Cardiac muscle cell (in vitro differentiated cells and primary cell): ENCODE results near the gene LRBA. TPM values are rescaled to one million over a fixed set of nuclear protein-coding genes. Genes with fewer than 3 reads are reported as not detected.

Experiments used
- DNase-seq, 2 donors: peaks; one replicate each; pipeline versions ENCODE4 v3.0.0 to v3.0.0-alpha.2; 2010 to 2017; ENCODE audit warnings: low read depth in 1 of 2, low spot score in 1 of 2
- H3K27ac ChIP-seq: fragments of 200-600 bp; sonication (generic); 2 replicates; pipeline ENCODE4 v1.5.1; 2016
- H3K27me3 ChIP-seq: fragments of 200-600 bp; sonication (generic); 2 replicates; pipeline ENCODE4 v1.6.0; 2016; ENCODE audit warnings: control low read depth
- H3K36me3 ChIP-seq: fragments of 200-600 bp; sonication (generic); 2 replicates; pipeline ENCODE4 v1.5.1; 2016; ENCODE audit warnings: control low read depth
- H3K4me1 ChIP-seq: fragments of 200-600 bp; sonication (generic); 2 replicates; pipeline ENCODE4 v1.8.1; 2017; ENCODE audit warnings: low read depth, mild to moderate bottlenecking, mixed run types
- H3K4me3 ChIP-seq: fragments of 200-600 bp; sonication (generic); 2 replicates; pipeline ENCODE4 v1.5.1; 2016; ENCODE audit warnings: mild to moderate bottlenecking
- H3K9me3 ChIP-seq: fragments of 200-600 bp; sonication (generic); 2 replicates; pipeline ENCODE4 v1.5.1; 2017; ENCODE audit warnings: low read depth, mild to moderate bottlenecking, control low read depth
- polyA plus RNA-seq: library from polyadenylated mRNA; unstranded; fragments of >200 nt; fragmentation: Nextera tagmentation; extraction: Ambion mirVana; gene quantifications from 2 replicates; pipeline ENCODE4 v1.2.1, GENCODE V29; 2016
- total RNA-seq: library from RNA; depleted of rRNA; stranded (reverse); fragments of >200 nt; gene quantifications from 2 replicates; pipeline ENCODE4 v1.2.3, GENCODE V29; 2016
- TF ChIP-seq, protein P1 (sequence below): IDR thresholded peaks from 2 replicates; pipeline ENCODE4 v1.5.1; 2012; ENCODE audit warnings: low read depth, mild to moderate bottlenecking, low read length

LRBA gene
- total and polyA plus RNA-seq, 2 experiments from 2014 or later: 17.7 to 58.8 TPM

DNA sequence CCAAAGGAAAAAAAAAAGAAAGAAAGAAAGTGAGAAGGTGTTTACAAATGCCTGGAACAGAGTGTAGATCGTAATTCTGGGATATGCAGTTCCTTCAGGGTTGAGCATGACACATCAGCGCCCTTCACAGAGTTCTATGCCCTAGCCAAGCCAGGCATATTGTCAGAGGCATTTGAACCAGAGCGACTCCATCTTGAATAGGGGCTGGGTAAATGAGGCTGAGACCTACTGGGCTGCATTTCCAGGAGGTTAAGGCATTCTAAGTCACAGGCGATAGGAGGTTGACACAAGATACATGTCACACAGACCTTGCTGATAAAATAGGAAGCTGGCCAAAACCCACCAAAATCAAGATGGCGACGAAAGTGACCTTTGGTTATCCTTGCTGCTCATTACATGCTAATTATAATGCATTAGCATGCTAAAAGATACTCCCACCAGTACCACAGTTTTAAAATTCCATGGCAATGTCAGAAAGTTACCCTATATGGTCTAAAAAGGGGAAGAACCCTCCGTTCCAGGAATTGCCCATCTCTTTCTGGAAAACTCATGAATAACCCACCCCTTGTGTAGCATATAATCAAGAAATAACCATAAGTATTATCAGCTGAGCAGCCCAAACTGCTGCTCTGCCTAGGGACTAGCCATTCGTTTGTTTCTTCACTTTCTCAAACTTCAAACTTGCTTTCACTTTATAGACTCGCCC lies 23.5 kb upstream of the LRBA start:
- Histone ChIP-seq H3K36me3 (no peaks in the 10 kb centered on the region), H3K4me3 (no peak overlapping the region), H3K4me1 (no peaks in the 10 kb centered on the region), H3K27me3 (no peaks in the 10 kb centered on the region), H3K9me3 (no peaks in the 10 kb centered on the region), H3K27ac (no peak overlapping the region)
- TF ChIP-seq, protein P1, sequence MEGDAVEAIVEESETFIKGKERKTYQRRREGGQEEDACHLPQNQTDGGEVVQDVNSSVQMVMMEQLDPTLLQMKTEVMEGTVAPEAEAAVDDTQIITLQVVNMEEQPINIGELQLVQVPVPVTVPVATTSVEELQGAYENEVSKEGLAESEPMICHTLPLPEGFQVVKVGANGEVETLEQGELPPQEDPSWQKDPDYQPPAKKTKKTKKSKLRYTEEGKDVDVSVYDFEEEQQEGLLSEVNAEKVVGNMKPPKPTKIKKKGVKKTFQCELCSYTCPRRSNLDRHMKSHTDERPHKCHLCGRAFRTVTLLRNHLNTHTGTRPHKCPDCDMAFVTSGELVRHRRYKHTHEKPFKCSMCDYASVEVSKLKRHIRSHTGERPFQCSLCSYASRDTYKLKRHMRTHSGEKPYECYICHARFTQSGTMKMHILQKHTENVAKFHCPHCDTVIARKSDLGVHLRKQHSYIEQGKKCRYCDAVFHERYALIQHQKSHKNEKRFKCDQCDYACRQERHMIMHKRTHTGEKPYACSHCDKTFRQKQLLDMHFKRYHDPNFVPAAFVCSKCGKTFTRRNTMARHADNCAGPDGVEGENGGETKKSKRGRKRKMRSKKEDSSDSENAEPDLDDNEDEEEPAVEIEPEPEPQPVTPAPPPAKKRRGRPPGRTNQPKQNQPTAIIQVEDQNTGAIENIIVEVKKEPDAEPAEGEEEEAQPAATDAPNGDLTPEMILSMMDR: no peak
- no peak for DNase-seq

DNA sequence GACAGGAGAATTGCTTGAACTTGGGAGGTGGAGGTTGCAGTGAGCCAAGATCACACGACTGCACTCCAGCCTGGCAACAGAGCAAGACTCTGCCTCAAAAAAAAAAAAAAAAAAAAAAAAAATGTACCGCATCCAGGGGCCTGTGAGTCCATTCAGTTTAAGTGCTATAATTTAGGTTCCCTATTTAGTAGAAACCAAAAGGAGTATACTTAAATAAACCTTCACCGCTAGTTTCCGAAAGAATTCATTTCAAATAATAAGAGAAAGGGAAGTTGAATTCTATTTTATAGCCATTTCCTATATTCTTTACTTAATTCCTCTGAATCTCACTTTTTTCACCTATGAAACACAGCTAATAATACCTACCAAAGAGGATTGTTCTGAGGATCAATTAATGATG lies 20.8 kb upstream of the LRBA start:
- H3K27me3 ChIP-seq: no peaks in the 10 kb centered on the region
- no peak for DNase-seq
- no peaks in the 10 kb centered on the region for H3K9me3 ChIP-seq
- H3K4me1 ChIP-seq: no peaks in the 10 kb centered on the region
- no peak overlapping the region for H3K4me3 ChIP-seq
- TF ChIP-seq, protein P1: no peak
- no peaks in the 10 kb centered on the region for H3K36me3 ChIP-seq
- no peak overlapping the region for H3K27ac ChIP-seq

DNA sequence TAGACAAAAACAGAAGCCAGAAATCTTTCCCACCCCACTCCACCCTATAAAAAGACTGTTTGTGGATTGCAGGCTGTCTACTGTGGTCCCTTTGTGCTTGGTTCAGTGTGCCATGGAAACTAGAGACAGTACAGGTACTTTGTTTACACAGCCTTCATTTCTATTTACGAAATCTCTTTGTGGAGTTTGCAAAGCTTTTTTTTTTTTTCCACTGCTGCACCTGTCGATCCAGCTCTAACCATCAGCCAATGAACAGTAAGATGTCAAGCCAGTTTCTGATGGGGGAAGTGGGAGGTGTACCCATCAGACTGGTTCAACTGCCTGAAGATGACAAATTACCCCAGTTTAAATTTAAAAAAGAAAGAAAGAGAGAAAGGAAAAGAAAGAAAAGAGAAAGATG lies 20.2 kb upstream of the LRBA start:
- Histone ChIP-seq H3K36me3 (no peaks in the 10 kb centered on the region), H3K9me3 (no peaks in the 10 kb centered on the region), H3K4me3 (no peak overlapping the region), H3K4me1 (no peaks in the 10 kb centered on the region), H3K27ac (no peak overlapping the region), H3K27me3 (no peaks in the 10 kb centered on the region)
- DNase-seq: no peak
- TF ChIP-seq, protein P1: no peak

DNA sequence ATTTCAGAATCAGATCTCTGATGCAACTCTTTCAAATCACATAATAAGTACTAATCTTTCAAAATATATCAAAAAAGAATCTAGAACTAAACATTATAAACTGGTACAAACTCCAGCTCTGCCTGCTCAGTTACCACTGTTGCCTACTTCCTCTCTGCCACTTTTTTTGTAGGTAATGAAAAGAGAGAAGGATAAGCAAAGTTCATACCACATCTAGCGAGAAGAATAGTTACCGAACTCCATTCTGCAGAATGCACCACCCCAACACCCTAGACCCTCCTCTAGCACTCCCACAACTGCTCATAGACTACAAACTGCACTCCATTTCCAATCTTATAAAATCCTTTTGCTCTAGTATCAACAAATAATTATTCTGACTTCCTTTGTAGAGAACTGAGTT lies 19.7 kb upstream of the LRBA start:
- Histone ChIP-seq H3K9me3 (no peaks in the 10 kb centered on the region), H3K27ac (no peak overlapping the region), H3K4me3 (no peak overlapping the region), H3K36me3 (no peaks in the 10 kb centered on the region), H3K4me1 (no peaks in the 10 kb centered on the region), H3K27me3 (no peaks in the 10 kb centered on the region)
- DNase-seq: no peak
- TF ChIP-seq, protein P1: no peak

DNA sequence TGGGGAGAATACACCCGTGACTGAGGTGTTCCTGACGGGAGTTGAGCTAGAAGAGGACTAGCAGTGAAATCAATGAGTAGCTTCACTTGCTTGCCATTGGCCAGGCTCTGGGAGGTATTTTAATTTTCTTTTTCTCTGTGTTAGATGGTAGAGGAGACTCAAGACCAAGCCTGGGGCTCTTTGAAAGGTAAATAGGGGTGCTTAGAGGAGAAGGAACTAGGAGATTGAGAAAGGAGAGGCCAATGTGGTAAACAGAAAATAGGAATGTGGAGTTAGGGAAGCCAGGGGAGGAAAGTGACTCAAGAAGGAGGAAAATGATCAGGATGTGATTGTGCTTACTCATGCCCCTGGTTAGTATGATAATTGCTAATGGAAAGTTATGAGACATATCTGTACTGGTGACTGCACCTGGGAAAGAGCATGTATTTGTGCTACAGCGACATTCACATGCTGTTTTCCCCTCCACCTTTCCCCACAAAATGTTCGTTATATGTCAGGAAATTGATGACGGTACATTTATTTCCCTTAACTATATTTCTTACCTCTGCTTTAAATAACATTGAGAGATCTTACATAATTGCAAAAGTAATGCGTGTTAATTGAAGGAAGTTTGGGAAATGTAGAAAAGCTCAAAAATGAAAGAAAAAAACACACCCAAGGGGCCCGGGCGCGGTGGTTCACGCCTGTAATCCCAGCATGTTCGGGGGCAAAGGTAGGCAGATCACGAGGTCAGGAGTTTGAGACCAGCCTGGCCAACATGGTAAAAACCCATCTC lies 16.9 kb upstream of the LRBA start:
- peak in 1 of 2 donors; percentile 46 for DNase-seq
- TF ChIP-seq, protein P1: no peak

More for the DNA sequence above, 16.9 kb upstream of the LRBA start:
- no peak overlapping the region for H3K4me3 ChIP-seq
- H3K9me3 ChIP-seq: no peaks in the 10 kb centered on the region
- no peaks in the 10 kb centered on the region for H3K36me3 ChIP-seq
- no peak overlapping the region for H3K27ac ChIP-seq
- H3K4me1 ChIP-seq: no peaks in the 10 kb centered on the region
- no peaks in the 10 kb centered on the region for H3K27me3 ChIP-seq
